SK-N-SH (cell line): ENCODE data around the gene CTAGE6.
"Not testable (repeated sequence)": the region's sequence is repeated elsewhere in the genome, so short reads cannot be mapped to it uniquely, and the experiment has no call there.

Experiments used
- CHD2 ChIP-seq: fragments of 150-350 bp; IDR thresholded peaks from 2 replicates; pipeline ENCODE4 v1.6.1; 2018; ENCODE audit warnings: low read length; ENCODE audit not compliant: partially characterized antibody
- EP300 ChIP-seq, 2 experiments: IDR thresholded peaks; 2 replicates each; pipeline versions ENCODE4 v1.4.0 to v1.6.1; 2012; ENCODE audit warnings: borderline replicate concordance in 1 of 2, low read depth in 1 of 2, low read length in 1 of 2
- EZH2phosphoT487 ChIP-seq: fragments of 200-600 bp; sonication (generic); IDR thresholded peaks from 2 replicates; pipeline ENCODE4 v1.6.1; 2017; ENCODE audit warnings: low read depth, mixed run types, mild to moderate bottlenecking, antibody characterized with exemption, moderate library complexity, borderline replicate concordance
- NFIC ChIP-seq: IDR thresholded peaks from 2 replicates; pipeline ENCODE4 v1.4.0; 2012; ENCODE audit warnings: borderline replicate concordance
- NRF1 ChIP-seq: IDR thresholded peaks from 2 replicates; pipeline ENCODE4 v1.6.1; 2012; ENCODE audit warnings: low read depth, mild to moderate bottlenecking, low read length
- RCOR1 ChIP-seq: fragments of 150-350 bp; IDR thresholded peaks from 2 replicates; pipeline ENCODE4 v1.6.1; 2017; ENCODE audit warnings: antibody characterized with exemption, low read length
- SIN3A ChIP-seq: IDR thresholded peaks from 2 replicates; pipeline ENCODE4 v1.6.1; 2012; ENCODE audit warnings: low read depth, mild to moderate bottlenecking, low read length, moderate library complexity, borderline replicate concordance
- TAF1 ChIP-seq: IDR thresholded peaks from 2 replicates; pipeline ENCODE4 v1.6.1; 2012; ENCODE audit warnings: low read depth, mild to moderate bottlenecking, low read length, moderate library complexity, borderline replicate concordance
- YY1 ChIP-seq: IDR thresholded peaks from 2 replicates; pipeline ENCODE4 v1.4.0; 2012; ENCODE audit warnings: low read depth, mild to moderate bottlenecking
- TF ChIP-seq, protein P1 (sequence below): fragments of 200-600 bp; sonication (generic); IDR thresholded peaks from 2 replicates; pipeline ENCODE4 v1.6.1; 2017; ENCODE audit warnings: antibody characterized with exemption, mild to moderate bottlenecking, moderate library complexity
- TF ChIP-seq, protein P2 (sequence below): IDR thresholded peaks from 2 replicates; pipeline ENCODE4; 2012
- TF ChIP-seq, protein P3 (sequence below): IDR thresholded peaks from 2 replicates; pipeline ENCODE4 v1.4.0; 2012; ENCODE audit warnings: low read depth

DNA sequence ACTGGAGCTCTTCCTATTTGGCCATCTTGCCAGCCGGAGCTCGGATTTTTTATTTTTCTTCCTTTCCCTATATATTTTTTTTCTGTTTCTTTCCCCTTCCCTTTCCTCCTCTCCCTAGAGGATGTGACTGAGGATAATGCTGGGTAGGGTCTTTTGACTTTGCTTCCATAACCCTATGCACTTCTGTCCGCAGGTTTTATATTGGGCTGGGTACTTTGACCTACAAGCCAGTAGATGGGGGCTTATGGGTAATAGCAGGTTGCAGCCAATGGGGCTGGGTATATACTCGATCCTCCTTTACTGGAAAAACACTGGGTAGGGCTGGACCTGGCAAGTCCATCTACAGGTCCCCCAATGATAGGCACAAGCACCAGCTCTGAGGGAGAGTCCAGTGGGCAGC, 12.2 kb downstream of the CTAGE6 start:
- TF ChIP-seq SIN3A; EZH2phosphoT487; YY1; NFIC; RCOR1; CHD2; NRF1; EP300 (IDR thresholded peaks at IDR 0.05; ENCODE audit: borderline replicate concordance in 1 of 2, low read depth in 1 of 2, low read length in 1 of 2); TAF1: not testable (repeated sequence)
- TF ChIP-seq, protein P1, sequence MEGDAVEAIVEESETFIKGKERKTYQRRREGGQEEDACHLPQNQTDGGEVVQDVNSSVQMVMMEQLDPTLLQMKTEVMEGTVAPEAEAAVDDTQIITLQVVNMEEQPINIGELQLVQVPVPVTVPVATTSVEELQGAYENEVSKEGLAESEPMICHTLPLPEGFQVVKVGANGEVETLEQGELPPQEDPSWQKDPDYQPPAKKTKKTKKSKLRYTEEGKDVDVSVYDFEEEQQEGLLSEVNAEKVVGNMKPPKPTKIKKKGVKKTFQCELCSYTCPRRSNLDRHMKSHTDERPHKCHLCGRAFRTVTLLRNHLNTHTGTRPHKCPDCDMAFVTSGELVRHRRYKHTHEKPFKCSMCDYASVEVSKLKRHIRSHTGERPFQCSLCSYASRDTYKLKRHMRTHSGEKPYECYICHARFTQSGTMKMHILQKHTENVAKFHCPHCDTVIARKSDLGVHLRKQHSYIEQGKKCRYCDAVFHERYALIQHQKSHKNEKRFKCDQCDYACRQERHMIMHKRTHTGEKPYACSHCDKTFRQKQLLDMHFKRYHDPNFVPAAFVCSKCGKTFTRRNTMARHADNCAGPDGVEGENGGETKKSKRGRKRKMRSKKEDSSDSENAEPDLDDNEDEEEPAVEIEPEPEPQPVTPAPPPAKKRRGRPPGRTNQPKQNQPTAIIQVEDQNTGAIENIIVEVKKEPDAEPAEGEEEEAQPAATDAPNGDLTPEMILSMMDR: not testable (repeated sequence)
- TF ChIP-seq, protein P2, sequence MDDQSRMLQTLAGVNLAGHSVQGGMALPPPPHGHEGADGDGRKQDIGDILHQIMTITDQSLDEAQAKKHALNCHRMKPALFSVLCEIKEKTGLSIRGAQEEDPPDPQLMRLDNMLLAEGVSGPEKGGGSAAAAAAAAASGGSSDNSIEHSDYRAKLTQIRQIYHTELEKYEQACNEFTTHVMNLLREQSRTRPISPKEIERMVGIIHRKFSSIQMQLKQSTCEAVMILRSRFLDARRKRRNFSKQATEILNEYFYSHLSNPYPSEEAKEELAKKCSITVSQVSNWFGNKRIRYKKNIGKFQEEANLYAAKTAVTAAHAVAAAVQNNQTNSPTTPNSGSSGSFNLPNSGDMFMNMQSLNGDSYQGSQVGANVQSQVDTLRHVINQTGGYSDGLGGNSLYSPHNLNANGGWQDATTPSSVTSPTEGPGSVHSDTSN: not testable (repeated sequence)
- TF ChIP-seq, protein P3, sequence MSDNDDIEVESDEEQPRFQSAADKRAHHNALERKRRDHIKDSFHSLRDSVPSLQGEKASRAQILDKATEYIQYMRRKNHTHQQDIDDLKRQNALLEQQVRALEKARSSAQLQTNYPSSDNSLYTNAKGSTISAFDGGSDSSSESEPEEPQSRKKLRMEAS: not testable (repeated sequence)
